Measurements from ENCODE around the gene MATN3.
A peak's percentile ranks its signal among the peaks of the same experiment; 100 is the strongest.

The MATN3 gene

DNA sequence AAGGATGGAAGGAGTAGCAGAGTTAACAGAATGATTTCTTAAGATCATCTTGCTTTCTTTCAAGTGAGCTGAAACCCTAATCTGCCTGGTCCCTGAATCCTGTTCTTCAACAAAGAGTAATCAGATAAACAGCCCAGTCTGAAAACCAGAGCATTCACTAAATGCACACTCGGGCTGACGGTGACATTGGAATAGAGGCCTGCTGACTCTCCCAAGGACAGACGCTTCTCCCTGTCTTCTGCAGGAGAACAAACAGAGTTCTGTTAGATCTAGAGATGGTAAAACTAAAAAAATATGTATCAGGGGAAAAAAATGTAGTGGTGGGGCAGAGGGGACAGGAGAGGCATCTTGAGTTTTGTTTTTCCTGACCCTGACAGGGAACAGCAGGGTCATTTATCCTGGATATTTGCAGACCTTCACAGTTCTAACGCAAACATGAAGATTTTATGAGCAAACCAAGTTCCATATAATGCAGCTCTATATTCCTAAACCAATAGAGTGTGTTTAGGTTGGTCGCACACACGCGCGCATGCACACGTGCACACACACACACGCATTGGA is 7.3 kb downstream of the MATN3 start:
- TF ChIP-seq, protein P1, sequence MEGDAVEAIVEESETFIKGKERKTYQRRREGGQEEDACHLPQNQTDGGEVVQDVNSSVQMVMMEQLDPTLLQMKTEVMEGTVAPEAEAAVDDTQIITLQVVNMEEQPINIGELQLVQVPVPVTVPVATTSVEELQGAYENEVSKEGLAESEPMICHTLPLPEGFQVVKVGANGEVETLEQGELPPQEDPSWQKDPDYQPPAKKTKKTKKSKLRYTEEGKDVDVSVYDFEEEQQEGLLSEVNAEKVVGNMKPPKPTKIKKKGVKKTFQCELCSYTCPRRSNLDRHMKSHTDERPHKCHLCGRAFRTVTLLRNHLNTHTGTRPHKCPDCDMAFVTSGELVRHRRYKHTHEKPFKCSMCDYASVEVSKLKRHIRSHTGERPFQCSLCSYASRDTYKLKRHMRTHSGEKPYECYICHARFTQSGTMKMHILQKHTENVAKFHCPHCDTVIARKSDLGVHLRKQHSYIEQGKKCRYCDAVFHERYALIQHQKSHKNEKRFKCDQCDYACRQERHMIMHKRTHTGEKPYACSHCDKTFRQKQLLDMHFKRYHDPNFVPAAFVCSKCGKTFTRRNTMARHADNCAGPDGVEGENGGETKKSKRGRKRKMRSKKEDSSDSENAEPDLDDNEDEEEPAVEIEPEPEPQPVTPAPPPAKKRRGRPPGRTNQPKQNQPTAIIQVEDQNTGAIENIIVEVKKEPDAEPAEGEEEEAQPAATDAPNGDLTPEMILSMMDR (IDR thresholded peaks at IDR 0.05; ENCODE audit: insufficient read depth, low read depth, low read length, missing control alignments): no peak
- H3K4me3 ChIP-seq (ENCODE audit: low read length): no peak overlapping the region
- DNase-seq (ENCODE audit: low read depth): no peak

DNA sequence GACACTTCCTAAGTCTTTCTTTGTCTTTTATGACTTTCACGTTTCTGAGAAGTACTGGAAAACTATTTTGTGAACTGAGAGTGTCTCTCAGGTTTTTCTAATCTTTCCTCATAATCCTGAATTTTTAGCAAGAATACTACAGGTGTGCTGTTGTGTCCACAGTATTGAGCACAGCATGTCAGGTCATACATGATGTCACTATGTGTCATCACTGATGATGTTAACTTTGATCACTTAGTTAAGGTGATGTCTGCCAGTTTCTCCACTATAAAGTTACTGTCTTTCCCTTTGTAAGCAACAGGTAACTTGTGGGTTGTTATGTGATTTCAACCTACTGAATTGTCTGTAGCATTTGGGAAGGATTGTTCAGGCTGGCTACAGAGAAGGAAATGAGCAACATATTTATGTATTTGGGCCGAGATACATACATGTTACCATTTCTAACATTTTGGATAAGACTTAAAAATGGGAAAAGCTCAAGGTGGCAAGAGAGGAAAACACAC is 11.1 kb downstream of the MATN3 start:
- DNase-seq (ENCODE audit: low read depth): peak; percentile 56
- TF ChIP-seq, protein P1 (IDR thresholded peaks at IDR 0.05; ENCODE audit: insufficient read depth, low read depth, low read length, missing control alignments): no peak
- H3K4me3 ChIP-seq (ENCODE audit: low read length): no peak overlapping the region

DNA sequence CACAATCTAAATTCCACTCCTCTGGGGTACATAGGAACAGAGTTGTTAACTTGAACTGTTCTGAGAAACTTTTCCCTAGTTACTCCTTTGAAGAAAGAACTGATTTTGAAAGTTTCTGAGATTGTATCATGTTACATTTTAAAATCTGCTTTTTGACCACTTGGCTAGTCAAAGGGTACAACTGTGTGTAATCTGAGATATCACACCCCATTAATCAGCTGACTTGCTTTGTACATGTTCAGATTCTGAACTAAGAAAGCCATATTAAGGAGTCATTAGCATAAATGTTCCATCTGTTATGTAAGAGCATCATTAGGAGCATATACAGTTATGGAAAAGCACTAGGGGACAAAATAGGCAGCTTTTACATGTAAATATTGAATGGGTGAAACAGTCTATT is 18.7 kb downstream of the MATN3 start:
- TF ChIP-seq, protein P1 (IDR thresholded peaks at IDR 0.05; ENCODE audit: insufficient read depth, low read depth, low read length, missing control alignments): no peak
- no peak for DNase-seq (ENCODE audit: low read depth)
- H3K4me3 ChIP-seq (ENCODE audit: low read length): no peak overlapping the region

DNA sequence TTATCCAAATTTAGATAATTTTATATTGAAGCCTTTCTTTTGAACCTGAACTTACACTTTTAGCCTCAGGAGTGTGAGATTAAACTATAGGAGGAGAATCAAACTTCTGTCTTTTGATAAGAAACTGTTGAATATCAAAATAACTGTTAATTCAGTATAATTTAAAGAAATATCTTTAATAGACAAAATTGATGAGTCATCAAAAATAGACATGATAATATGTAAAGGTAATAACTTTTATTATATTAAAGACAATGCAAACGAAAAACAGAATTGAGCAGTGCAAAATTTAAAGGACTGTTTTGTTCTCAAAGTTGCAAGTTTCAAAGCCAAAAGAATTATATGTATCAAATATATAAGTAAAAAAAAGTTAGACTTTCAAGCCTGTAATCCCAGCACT is 20.6 kb downstream of the MATN3 start:
- no peak overlapping the region for H3K4me3 ChIP-seq (ENCODE audit: low read length)
- DNase-seq (ENCODE audit: low read depth): no peak
- TF ChIP-seq, protein P1 (IDR thresholded peaks at IDR 0.05; ENCODE audit: insufficient read depth, low read depth, low read length, missing control alignments): no peak

DNA sequence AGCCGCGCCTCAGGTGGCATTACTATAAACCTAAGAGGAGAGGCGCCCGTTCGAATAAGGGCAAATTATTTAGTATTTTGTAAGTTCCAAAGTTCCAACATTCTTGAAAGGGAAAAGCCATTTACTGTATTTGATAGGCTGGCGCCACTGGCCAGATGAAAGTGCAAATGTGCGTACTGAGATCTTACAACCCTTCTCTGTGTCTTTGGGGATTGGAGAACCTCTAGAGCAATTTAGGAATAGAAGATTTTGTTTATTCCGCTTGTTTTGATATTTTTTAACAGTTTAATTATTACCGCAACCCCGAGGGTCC is 22.1 kb downstream of the MATN3 start:
- no peak for DNase-seq (ENCODE audit: low read depth)
- TF ChIP-seq, protein P1 (IDR thresholded peaks at IDR 0.05; ENCODE audit: insufficient read depth, low read depth, low read length, missing control alignments): no peak

DNA sequence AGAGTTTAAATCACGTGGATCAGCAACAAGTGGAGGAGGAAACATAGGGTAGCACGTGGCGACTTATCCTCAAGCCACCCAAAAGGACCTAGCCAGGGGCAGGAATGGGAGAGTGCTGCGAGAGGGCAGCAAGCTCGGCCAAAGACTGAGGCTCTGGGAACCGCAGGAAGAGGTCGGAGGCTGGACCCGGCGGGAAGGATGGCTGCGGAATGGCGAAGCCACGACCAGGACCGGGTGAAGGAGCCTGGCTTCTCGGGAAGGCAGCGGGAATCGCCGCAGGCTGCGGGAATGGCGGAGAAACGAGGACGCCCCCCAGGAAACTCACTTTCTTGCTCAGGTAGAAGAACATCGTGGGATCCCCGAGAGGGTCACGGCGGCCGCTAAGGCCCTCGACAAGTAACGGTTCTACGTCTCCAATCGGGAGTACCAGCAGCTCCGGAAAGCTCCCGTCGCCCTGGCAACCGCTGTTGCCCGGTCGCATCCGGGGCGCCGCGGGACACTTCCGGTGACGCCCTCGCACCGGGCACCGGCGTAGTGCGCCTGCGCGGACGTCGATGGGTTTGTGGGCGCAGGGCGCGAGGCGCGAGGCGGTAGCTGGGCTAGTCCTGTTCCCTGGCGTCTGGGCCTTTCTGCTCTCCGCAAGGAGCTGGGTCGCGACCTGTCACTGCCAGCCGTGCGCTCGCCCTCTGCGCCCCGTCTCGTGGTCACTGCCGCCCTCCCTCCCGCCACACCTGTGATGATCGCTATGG is 22.6 kb downstream of the MATN3 start, which contains the start of gene WDR35:
Gene WDR35 (minus strand): TSS at position 439 of the 749 bp plus-strand sequence. CDS start 90 bp downstream, at position 349.
- peak; percentile 90 for DNase-seq (ENCODE audit: low read depth)
- H3K4me3 ChIP-seq (ENCODE audit: low read length): peak within 1 kb of the TSS; percentile 93
- TF ChIP-seq, protein P1 (IDR thresholded peaks at IDR 0.05; ENCODE audit: insufficient read depth, low read depth, low read length, missing control alignments): no peak

More for the DNA sequence above, 22.1 kb downstream of the MATN3 start:
- H3K4me3 ChIP-seq (ENCODE audit: low read length): peak overlapping the region; percentile 93

Data from epithelial cell of esophagus (primary cell).